ENCODE results near the gene PDLIM3. TPM values are rescaled to one million over a fixed set of nuclear protein-coding genes. Genes with fewer than 3 reads are reported as not detected.
A peak's percentile ranks its signal among the peaks of the same experiment; 100 is the strongest.

Gene PDLIM3
- total and polyA plus RNA-seq, 2 of the 13 experiments (the other 11 are each of a cell fraction or from before 2014, with no cell fraction given) = 5.9 to 14.0 TPM

- no peak for TF ChIP-seq MLLT10 (CRISPR knock-in tag; IDR thresholded peaks at IDR 0.05)
- no peak for TF ChIP-seq BCLAF1 (IDR thresholded peaks at IDR 0.05)
- TF ChIP-seq CBFB (CRISPR knock-in tag; IDR thresholded peaks at IDR 0.05) = no peak
- no peak for TF ChIP-seq ZNF605 (CRISPR knock-in tag; IDR thresholded peaks at IDR 0.05)
- TF ChIP-seq FOSL1 (CRISPR knock-in tag; IDR thresholded peaks at IDR 0.05; ENCODE audit: borderline replicate concordance) = no peak
- no peak for TF ChIP-seq ZNF547 (CRISPR knock-in tag; IDR thresholded peaks at IDR 0.05)
- TF ChIP-seq KDM1A (CRISPR knock-in tag; IDR thresholded peaks at IDR 0.05) = no peak
- TF ChIP-seq PPARG (CRISPR knock-in tag; conservative IDR thresholded peaks at IDR 0.05) = peak; percentile 81
- no peak; the same call in 1 of the 2 replicates for TF ChIP-seq TFDP2 (CRISPR knock-in tag; IDR thresholded peaks at IDR 0.05)
- no peak for TF ChIP-seq DR1 (CRISPR knock-in tag; IDR thresholded peaks at IDR 0.05)
- TF ChIP-seq DMAP1 (CRISPR knock-in tag; IDR thresholded peaks at IDR 0.05) = peak; percentile 63
- no peak for TF ChIP-seq ZNF530 (CRISPR knock-in tag; IDR thresholded peaks at IDR 0.05; ENCODE audit: low read depth)
- no peak for TF ChIP-seq GPN1 (CRISPR knock-in tag; IDR thresholded peaks at IDR 0.05; ENCODE audit: borderline replicate concordance)
- no peak for TF ChIP-seq ZXDC (CRISPR knock-in tag; IDR thresholded peaks at IDR 0.05)
- TF ChIP-seq SP2 (CRISPR knock-in tag; IDR thresholded peaks at IDR 0.05) = no peak
- no peak for TF ChIP-seq ZNF180 (CRISPR knock-in tag; IDR thresholded peaks at IDR 0.05; ENCODE audit: borderline replicate concordance, low read depth)
- no peak for TF ChIP-seq PTBP1 (IDR thresholded peaks at IDR 0.05; ENCODE audit: low read depth, low read length, poor library complexity, severe bottlenecking)
- no peak for TF ChIP-seq GMEB2 (CRISPR knock-in tag; IDR thresholded peaks at IDR 0.05; ENCODE audit: low read depth)
- peak; percentile 80 for TF ChIP-seq ZNF644 (CRISPR knock-in tag; IDR thresholded peaks at IDR 0.05; ENCODE audit: low read depth)
- TF ChIP-seq NCOA2 (CRISPR knock-in tag; IDR thresholded peaks at IDR 0.05) = peak; percentile 64
- TF ChIP-seq ZNF282 (IDR thresholded peaks at IDR 0.05; ENCODE audit: partially characterized antibody) = no peak
- TF ChIP-seq ZNF761 (CRISPR knock-in tag; conservative IDR thresholded peaks at IDR 0.05) = no peak
- no peak for TF ChIP-seq TCF7L2 (IDR thresholded peaks at IDR 0.05; ENCODE audit: low read depth, low read length)
These were observed 30.9 kb downstream of the PDLIM3 start (continued) for GRCh38 chr4:185504098-185505047.
